Immature natural killer cell (primary cell): ENCODE results near the gene LRRC14B. TPM values are rescaled to one million over a fixed set of nuclear protein-coding genes. Genes with fewer than 3 reads are reported as not detected.
"Not testable (repeated sequence)": the region's sequence is repeated elsewhere in the genome, so short reads cannot be mapped to it uniquely, and the experiment has no call there.

Experiments used
- DNase-seq, 3 donors: peaks; one replicate each; pipeline ENCODE4 v3.0.0; 2022; ENCODE audit warnings: mixed read lengths in 1 of 3
- H3K27ac Mint-ChIP-seq, 6 donors: one replicate each; pipeline ENCODE4 v1.8.0; 2020; ENCODE audit warnings: mixed read lengths in 6 of 6, mild to moderate bottlenecking in 5 of 6, inconsistent platforms in 4 of 6, moderate library complexity in 3 of 6
- H3K27me3 Mint-ChIP-seq, 3 donors: one replicate each; pipeline ENCODE4 v1.8.0; 2020 to 2021; ENCODE audit warnings: low read depth in 3 of 3, mild to moderate bottlenecking in 3 of 3, mixed read lengths in 3 of 3, moderate library complexity in 3 of 3, inconsistent platforms in 1 of 3
- H3K36me3 Mint-ChIP-seq, 3 donors: one replicate each; pipeline ENCODE4 v1.8.0; 2020; ENCODE audit warnings: mixed read lengths in 3 of 3, inconsistent platforms in 2 of 3, mild to moderate bottlenecking in 2 of 3
- H3K4me1 Mint-ChIP-seq, 2 donors: one replicate each; pipeline ENCODE4 v1.8.0; 2020; ENCODE audit warnings: inconsistent platforms in 2 of 2, mild to moderate bottlenecking in 2 of 2, mixed read lengths in 2 of 2, moderate library complexity in 1 of 2
- H3K4me3 Mint-ChIP-seq, 5 donors: one replicate each; pipeline ENCODE4 v1.8.0; 2020; ENCODE audit warnings: mild to moderate bottlenecking in 5 of 5, mixed read lengths in 5 of 5, inconsistent platforms in 3 of 5, moderate library complexity in 3 of 5
- H3K9me3 Mint-ChIP-seq, 6 donors: one replicate each; pipeline ENCODE4 v1.8.0; 2020; ENCODE audit warnings: mild to moderate bottlenecking in 6 of 6, mixed read lengths in 6 of 6, inconsistent platforms in 4 of 6, moderate library complexity in 3 of 6
- polyA plus RNA-seq, 3 donors: library from polyadenylated mRNA; unstranded; fragments of 300-500 nt; fragmentation: Illumina TruSeq; gene quantifications; one replicate each; pipeline ENCODE4 v1.2.3, GENCODE V29; 2021

The LRRC14B gene
- polyA plus RNA-seq, 3 donors from 2014 or later = not detected

GRCh38 chr5:196350-196749 lies 5.1 kb downstream of the LRRC14B start:
- Mint-ChIP-seq H3K9me3 (no peaks in the 10 kb centered on the region), H3K4me3 (no peak overlapping the region), H3K36me3 (peaks cover 0 to 3% (median 0%) of the 10 kb centered on the region in 3 donors), H3K4me1 (no peaks in the 10 kb centered on the region), H3K27ac (no peak overlapping the region), H3K27me3 (peaks cover 1 to 2% (median 2%) of the 10 kb centered on the region in 3 donors)
- no peak for DNase-seq

GRCh38 chr5:197031-197430 lies 5.7 kb downstream of the LRRC14B start:
- H3K27me3 Mint-ChIP-seq, H3K4me1 Mint-ChIP-seq, H3K4me3 Mint-ChIP-seq, H3K9me3 Mint-ChIP-seq, H3K36me3 Mint-ChIP-seq, H3K27ac Mint-ChIP-seq, DNase-seq: not testable (repeated sequence)

GRCh38 chr5:197892-198489 lies 6.7 kb downstream of the LRRC14B start:
- peaks cover 0 to 2% (median 1%) of the 10 kb centered on the region in 3 donors for H3K27me3 Mint-ChIP-seq
- no peaks in the 10 kb centered on the region for H3K9me3 Mint-ChIP-seq
- H3K4me1 Mint-ChIP-seq = no peaks in the 10 kb centered on the region
- H3K36me3 Mint-ChIP-seq = peaks cover 0 to 6% (median 0%) of the 10 kb centered on the region in 3 donors
- no peak overlapping the region for H3K27ac Mint-ChIP-seq
- DNase-seq = no peak
- no peak overlapping the region for H3K4me3 Mint-ChIP-seq

- Mint-ChIP-seq H3K36me3 (peaks cover 0 to 8% (median 0%) of the 10 kb centered on the region in 3 donors), H3K9me3 (no peaks in the 10 kb centered on the region), H3K27me3 (peaks cover 0 to 2% (median 1%) of the 10 kb centered on the region in 3 donors), H3K4me1 (no peaks in the 10 kb centered on the region), H3K27ac (no peak overlapping the region), H3K4me3 (no peak overlapping the region)
- DNase-seq = no peak
These were observed 7.4 kb downstream of the LRRC14B start for GRCh38 chr5:198516-199196.

- H3K4me3 Mint-ChIP-seq = no peak overlapping the region
- peaks cover under 1 to 11% (median 1%) of the 10 kb centered on the region in 3 donors for H3K36me3 Mint-ChIP-seq
- peak overlapping the region in 1 of 6 donors; percentile 46 for H3K27ac Mint-ChIP-seq
These were observed 8.1 kb downstream of the LRRC14B start for GRCh38 chr5:199197-199949.

GRCh38 chr5:199950-200645 lies 8.8 kb downstream of the LRRC14B start:
- H3K4me3 Mint-ChIP-seq = no peak overlapping the region
- H3K27me3 Mint-ChIP-seq = peaks cover 0 to 2% (median 0%) of the 10 kb centered on the region in 3 donors
- H3K9me3 Mint-ChIP-seq = no peaks in the 10 kb centered on the region
- H3K27ac Mint-ChIP-seq = no peak overlapping the region
- peaks cover 7 to 18% (median 8%) of the 10 kb centered on the region in 3 donors for H3K36me3 Mint-ChIP-seq
- no peaks in the 10 kb centered on the region for H3K4me1 Mint-ChIP-seq
- no peak for DNase-seq

More at GRCh38 chr5:199197-199949, 8.1 kb downstream of the LRRC14B start:
- Mint-ChIP-seq H3K9me3 (no peaks in the 10 kb centered on the region), H3K27me3 (peaks cover 0 to 2% (median 0%) of the 10 kb centered on the region in 3 donors), H3K4me1 (no peaks in the 10 kb centered on the region)
- DNase-seq = no peak

GRCh38 chr5:200985-201384 lies 9.7 kb downstream of the LRRC14B start:
- Mint-ChIP-seq H3K4me1 (no peaks in the 10 kb centered on the region), H3K9me3 (no peaks in the 10 kb centered on the region), H3K36me3 (peaks cover 7 to 27% (median 8%) of the 10 kb centered on the region in 3 donors), H3K4me3 (no peak overlapping the region), H3K27me3 (no peaks in the 10 kb centered on the region), H3K27ac (no peak overlapping the region)
- DNase-seq = no peak

- no peak overlapping the region for H3K4me3 Mint-ChIP-seq
- no peak for DNase-seq
- no peak overlapping the region for H3K27ac Mint-ChIP-seq
- no peaks in the 10 kb centered on the region for H3K9me3 Mint-ChIP-seq
- no peaks in the 10 kb centered on the region for H3K27me3 Mint-ChIP-seq
- H3K36me3 Mint-ChIP-seq = peaks cover 7 to 27% (median 8%) of the 10 kb centered on the region in 3 donors
- no peaks in the 10 kb centered on the region for H3K4me1 Mint-ChIP-seq
These were observed 10.4 kb downstream of the LRRC14B start for GRCh38 chr5:201672-202071.

GRCh38 chr5:203246-203930 lies 12.1 kb downstream of the LRRC14B start:
- no peaks in the 10 kb centered on the region for H3K9me3 Mint-ChIP-seq

GRCh38 chr5:204001-204400 lies 12.7 kb downstream of the LRRC14B start:
- Mint-ChIP-seq H3K27me3 (no peaks in the 10 kb centered on the region), H3K36me3 (peaks cover 8 to 30% (median 14%) of the 10 kb centered on the region in 3 donors), H3K27ac (no peak overlapping the region), H3K4me3 (no peak overlapping the region), H3K4me1 (peaks cover 3 to 6% of the 10 kb centered on the region in 2 donors), H3K9me3 (no peaks in the 10 kb centered on the region)
- no peak for DNase-seq

More at GRCh38 chr5:203246-203930, 12.1 kb downstream of the LRRC14B start:
- H3K27me3 Mint-ChIP-seq = no peaks in the 10 kb centered on the region
- peaks cover 0 to 6% of the 10 kb centered on the region in 2 donors for H3K4me1 Mint-ChIP-seq
- peaks cover 8 to 30% (median 14%) of the 10 kb centered on the region in 3 donors for H3K36me3 Mint-ChIP-seq
- H3K27ac Mint-ChIP-seq = no peak overlapping the region
- DNase-seq = no peak
- no peak overlapping the region for H3K4me3 Mint-ChIP-seq

- H3K4me3 Mint-ChIP-seq = no peak overlapping the region
- no peaks in the 10 kb centered on the region for H3K9me3 Mint-ChIP-seq
- H3K27ac Mint-ChIP-seq = no peak overlapping the region
- H3K4me1 Mint-ChIP-seq = peaks cover 3 to 7% of the 10 kb centered on the region in 2 donors
- DNase-seq = no peak
- H3K36me3 Mint-ChIP-seq = peaks cover 8 to 30% (median 14%) of the 10 kb centered on the region in 3 donors
- no peaks in the 10 kb centered on the region for H3K27me3 Mint-ChIP-seq
These were observed 13.2 kb downstream of the LRRC14B start for GRCh38 chr5:204462-204861.

- no peaks in the 10 kb centered on the region for H3K27me3 Mint-ChIP-seq
- peaks cover 8 to 30% (median 14%) of the 10 kb centered on the region in 3 donors for H3K36me3 Mint-ChIP-seq
These were observed 13.8 kb downstream of the LRRC14B start for GRCh38 chr5:204966-205670.

More at GRCh38 chr5:204966-205670, 13.8 kb downstream of the LRRC14B start:
- H3K4me1 Mint-ChIP-seq = peaks cover 9 to 14% of the 10 kb centered on the region in 2 donors
- no peak overlapping the region for H3K27ac Mint-ChIP-seq
- no peak overlapping the region for H3K4me3 Mint-ChIP-seq
- no peaks in the 10 kb centered on the region for H3K9me3 Mint-ChIP-seq
- DNase-seq = no peak
